H9 (cell line): ENCODE data around the gene UVRAG. TPM values are rescaled to one million over a fixed set of nuclear protein-coding genes. Genes with fewer than 3 reads are reported as not detected.
A peak's percentile ranks its signal among the peaks of the same experiment; 100 is the strongest.

Experiments
- DNase-seq: peaks from one replicate; pipeline ENCODE4 v3.0.0-alpha.2; 2017
- H2AFZ ChIP-seq: one replicate; pipeline ENCODE4 v1.6.1; 2013; ENCODE audit warnings: mild to moderate bottlenecking, low read length, control low read depth, moderate library complexity
- H2AK5ac ChIP-seq: 2 replicates; pipeline ENCODE4 v1.6.1; 2013; ENCODE audit warnings: low read length, control low read depth, mixed read lengths; ENCODE audit not compliant: insufficient read length
- H2BK120ac ChIP-seq: one replicate; pipeline ENCODE4 v1.6.1; 2013; ENCODE audit warnings: low read depth, mild to moderate bottlenecking, low read length, control low read depth, inconsistent platforms; ENCODE audit not compliant: poor library complexity, severe bottlenecking
- H2BK12ac ChIP-seq: 2 replicates; pipeline ENCODE4 v1.6.1; 2013; ENCODE audit warnings: low read length, control low read depth, mixed read lengths, low read depth; ENCODE audit not compliant: insufficient read length
- H2BK15ac ChIP-seq: 2 replicates; pipeline ENCODE4 v1.6.1; 2013; ENCODE audit warnings: low read depth, low read length, control low read depth
- H2BK20ac ChIP-seq: one replicate; pipeline ENCODE4 v1.6.1; 2013; ENCODE audit warnings: low read depth, mild to moderate bottlenecking, low read length, control low read depth, inconsistent platforms; ENCODE audit not compliant: poor library complexity, severe bottlenecking
- H2BK5ac ChIP-seq: 2 replicates; pipeline ENCODE4 v1.6.1; 2013; ENCODE audit warnings: low read length, control low read depth, mixed read lengths; ENCODE audit not compliant: insufficient read length
- H3K14ac ChIP-seq: 2 replicates; pipeline ENCODE4 v1.6.1; 2013; ENCODE audit warnings: low read length, control low read depth; ENCODE audit not compliant: insufficient read depth
- H3K18ac ChIP-seq: 2 replicates; pipeline ENCODE4 v1.6.1; 2013; ENCODE audit warnings: low read depth, mild to moderate bottlenecking, mixed read lengths, low read length, control low read depth; ENCODE audit not compliant: insufficient read length
- H3K23ac ChIP-seq: 2 replicates; pipeline ENCODE4 v1.6.1; 2013; ENCODE audit warnings: low read length, control low read depth, mixed read lengths, low read depth; ENCODE audit not compliant: insufficient read length
- H3K23me2 ChIP-seq: 2 replicates; pipeline ENCODE4 v1.6.1; 2013; ENCODE audit warnings: low read depth, mild to moderate bottlenecking, mixed read lengths, low read length, control low read depth; ENCODE audit not compliant: insufficient read length, poor library complexity, severe bottlenecking
- H3K27ac ChIP-seq: 2 replicates; pipeline ENCODE4 v1.5.1; 2013; ENCODE audit warnings: low read length, control low read depth, mixed read lengths, low read depth; ENCODE audit not compliant: insufficient read length
- H3K27me3 ChIP-seq: 2 replicates; pipeline ENCODE4 v1.6.1; 2013; ENCODE audit warnings: low read length, control low read depth, inconsistent platforms; ENCODE audit not compliant: insufficient read depth
- H3K4ac ChIP-seq: 2 replicates; pipeline ENCODE4 v1.6.1; 2013; ENCODE audit warnings: low read depth, mild to moderate bottlenecking, control low read depth, inconsistent platforms, low read length, moderate library complexity
- H3K4me1 ChIP-seq: 2 replicates; pipeline ENCODE4 v1.6.1; 2013; ENCODE audit warnings: low read length, control low read depth, inconsistent platforms; ENCODE audit not compliant: insufficient read depth
- H3K4me2 ChIP-seq: 2 replicates; pipeline ENCODE4 v1.6.1; 2013; ENCODE audit warnings: low read length, control low read depth, mixed read lengths; ENCODE audit not compliant: insufficient read length, insufficient read depth
- H3K56ac ChIP-seq: 2 replicates; pipeline ENCODE4 v1.6.1; 2013; ENCODE audit warnings: low read depth, mild to moderate bottlenecking, mixed read lengths, low read length, control low read depth; ENCODE audit not compliant: insufficient read length
- H3K79me1 ChIP-seq: 2 replicates; pipeline ENCODE4 v1.6.1; 2013; ENCODE audit warnings: low read depth, mild to moderate bottlenecking, moderate library complexity, low read length, control low read depth, inconsistent platforms; ENCODE audit not compliant: insufficient read depth, poor library complexity, severe bottlenecking
- H3K79me2 ChIP-seq: 2 replicates; pipeline ENCODE4 v1.6.1; 2013; ENCODE audit warnings: low read length, control low read depth, inconsistent platforms; ENCODE audit not compliant: insufficient read depth
- H3K9ac ChIP-seq: 2 replicates; pipeline ENCODE4 v1.6.1; 2013; ENCODE audit warnings: low read length, control low read depth, mixed read lengths; ENCODE audit not compliant: insufficient read length; ENCODE audit errors: extremely low read depth
- H3K9me3 ChIP-seq: one replicate; pipeline ENCODE4 v1.6.1; 2013; ENCODE audit warnings: low read depth, low read length, inconsistent platforms; ENCODE audit not compliant: control insufficient read depth
- H3T11ph ChIP-seq: one replicate; pipeline ENCODE4 v1.6.1; 2013; ENCODE audit warnings: mild to moderate bottlenecking, low read length, control low read depth, inconsistent platforms
- H4K20me1 ChIP-seq: one replicate; pipeline ENCODE4 v1.6.1; 2013; ENCODE audit not compliant: control insufficient read depth, insufficient read length, insufficient read depth
- H4K5ac ChIP-seq: 2 replicates; pipeline ENCODE4 v1.6.1; 2013; ENCODE audit warnings: low read depth, mild to moderate bottlenecking, mixed read lengths, low read length, control low read depth; ENCODE audit not compliant: insufficient read length
- H4K8ac ChIP-seq: replicated peaks from 2 replicates; pipeline ENCODE4 v1.6.1; 2013; ENCODE audit warnings: low read length, control low read depth, mixed read lengths, low read depth; ENCODE audit not compliant: insufficient read length
- H4K91ac ChIP-seq: 2 replicates; pipeline ENCODE4 v1.6.1; 2013; ENCODE audit warnings: low read depth, mild to moderate bottlenecking, moderate library complexity, mixed read lengths, low read length, control low read depth; ENCODE audit not compliant: insufficient read length
- H3K27ac Mint-ChIP-seq, 3 experiments: 2 replicates in 2 of 3; 3 replicates in 1 of 3; pipeline ENCODE4 v1.8.0; 2020 to 2021; ENCODE audit warnings: mixed read lengths in 3 of 3, mild to moderate bottlenecking in 1 of 3, moderate library complexity in 1 of 3
- H3K27me3 Mint-ChIP-seq: 2 replicates; pipeline ENCODE4 v1.8.0; 2021; ENCODE audit warnings: low read depth, mild to moderate bottlenecking, moderate library complexity, mixed read lengths
- H3K36me3 Mint-ChIP-seq, 3 experiments: 2 replicates in 2 of 3; 3 replicates in 1 of 3; pipeline ENCODE4 v1.8.0; 2020 to 2021; ENCODE audit warnings: low read depth in 3 of 3, mixed read lengths in 3 of 3; ENCODE audit not compliant: insufficient read depth in 1 of 3
- H3K4me1 Mint-ChIP-seq, 2 experiments: 2 replicates each; pipeline ENCODE4 v1.8.0; 2020; ENCODE audit warnings: mixed read lengths in 2 of 2
- H3K4me3 Mint-ChIP-seq, 2 experiments: 2 replicates in 1 of 2; 3 replicates in 1 of 2; pipeline ENCODE4 v1.8.0; 2020 to 2021; ENCODE audit warnings: mild to moderate bottlenecking in 2 of 2, mixed read lengths in 2 of 2, moderate library complexity in 1 of 2
- H3K9me3 Mint-ChIP-seq, 2 experiments: 2 replicates in 1 of 2; 3 replicates in 1 of 2; pipeline ENCODE4 v1.8.0; 2020; ENCODE audit warnings: mild to moderate bottlenecking in 2 of 2, mixed read lengths in 2 of 2, moderate library complexity in 1 of 2
- WGBS: extraction: QIAGEN DNeasy Blood & Tissue Kit; methylation state at CpG from one replicate; pipeline ENCODE4 v1.1.7; 2013; ENCODE audit warnings: missing lambda C conversion rate, low lambda C conversion rate, mixed read lengths; ENCODE audit not compliant: insufficient read length; ENCODE audit errors: extremely low coverage; 5-methylcytosine and 5-hydroxymethylcytosine counted together
- total RNA-seq: library from RNA; stranded (reverse); gene quantifications from 2 replicates; pipeline ENCODE4 v1.2.1, GENCODE V29; 2021
- TF ChIP-seq, protein P1 (sequence below): fragments of 200-600 bp; sonication (generic); conservative IDR thresholded peaks from 3 replicates; pipeline ENCODE4 v1.8.0; 2021; ENCODE audit warnings: antibody characterized with exemption, mild to moderate bottlenecking

The UVRAG gene
- total RNA-seq, 1 experiment from 2014 or later: 18.5 TPM

DNA sequence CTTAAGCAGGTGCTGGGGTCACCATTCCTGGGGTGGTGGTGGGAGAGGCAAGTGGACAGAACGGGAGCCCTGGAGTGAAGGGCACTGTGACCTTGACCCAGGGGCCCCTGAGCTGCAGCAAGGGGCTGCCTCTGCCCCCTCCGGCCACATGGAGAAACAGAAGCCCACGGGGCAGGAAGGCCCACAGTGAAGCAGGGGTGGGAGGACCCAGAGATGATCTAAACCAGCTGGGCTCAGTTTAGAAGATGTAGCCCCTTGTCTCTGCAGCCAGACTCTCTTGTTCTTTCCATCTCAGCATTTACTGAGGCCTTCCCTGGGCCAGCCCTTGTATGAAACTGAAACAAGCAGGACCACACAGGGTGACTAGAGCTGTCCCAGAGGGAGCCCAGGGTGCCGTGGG lies 360.8 kb downstream of the UVRAG start:
- no peak overlapping the region for H2BK15ac ChIP-seq
- H3K36me3 Mint-ChIP-seq: no peaks in the 10 kb centered on the region

More for the DNA sequence above, 360.8 kb downstream of the UVRAG start:
- H4K5ac ChIP-seq: no peak overlapping the region
- no peaks in the 10 kb centered on the region for H4K20me1 ChIP-seq
- no peak overlapping the region for H2AFZ ChIP-seq
- no peak overlapping the region for H2BK12ac ChIP-seq
- no peak overlapping the region for H3K9ac ChIP-seq
- no peaks in the 10 kb centered on the region for H3K27me3 ChIP-seq
- no peak overlapping the region for H3K4ac ChIP-seq
- no peaks in the 10 kb centered on the region for H3K9me3 ChIP-seq
- H3K4me1 ChIP-seq: no peaks in the 10 kb centered on the region
- 0 out of 7 replicates have a peak overlapping the region, but pooled peaks of 1 of the 3 experiments have one; percentile 14 for H3K27ac Mint-ChIP-seq
- WGBS: no CpG with 5 or more reads among the region's 4 CpGs
- no peak overlapping the region for H2BK5ac ChIP-seq
- H2BK20ac ChIP-seq: no peak overlapping the region
- no peaks in the 10 kb centered on the region for H3K79me1 ChIP-seq
- H3K4me1 Mint-ChIP-seq: peaks cover 8 to 9% of the 10 kb centered on the region in 2 experiments
- DNase-seq: no peak
- H3K27ac ChIP-seq: no peak overlapping the region
- H3K56ac ChIP-seq: no peak overlapping the region
- H2BK120ac ChIP-seq: no peak overlapping the region
- no peak overlapping the region; the same call in 1 of the 2 replicates for H3K14ac ChIP-seq
- no peak overlapping the region for H2AK5ac ChIP-seq
- no peaks in the 10 kb centered on the region for H3K23me2 ChIP-seq
- H3K4me3 Mint-ChIP-seq: no peak overlapping the region
- H3K18ac ChIP-seq: no peak overlapping the region
- no peak overlapping the region for H3T11ph ChIP-seq
- no peak overlapping the region for H4K8ac ChIP-seq
- peaks cover 43% of the 10 kb centered on the region for H3K27me3 Mint-ChIP-seq
- H3K79me2 ChIP-seq: no peaks in the 10 kb centered on the region
- H3K4me2 ChIP-seq: no peak overlapping the region
- H3K9me3 Mint-ChIP-seq: no peaks in the 10 kb centered on the region; a peak in 1 of 5 replicates
- no peak overlapping the region for H4K91ac ChIP-seq
- no peak overlapping the region for H3K23ac ChIP-seq
- TF ChIP-seq, protein P1, sequence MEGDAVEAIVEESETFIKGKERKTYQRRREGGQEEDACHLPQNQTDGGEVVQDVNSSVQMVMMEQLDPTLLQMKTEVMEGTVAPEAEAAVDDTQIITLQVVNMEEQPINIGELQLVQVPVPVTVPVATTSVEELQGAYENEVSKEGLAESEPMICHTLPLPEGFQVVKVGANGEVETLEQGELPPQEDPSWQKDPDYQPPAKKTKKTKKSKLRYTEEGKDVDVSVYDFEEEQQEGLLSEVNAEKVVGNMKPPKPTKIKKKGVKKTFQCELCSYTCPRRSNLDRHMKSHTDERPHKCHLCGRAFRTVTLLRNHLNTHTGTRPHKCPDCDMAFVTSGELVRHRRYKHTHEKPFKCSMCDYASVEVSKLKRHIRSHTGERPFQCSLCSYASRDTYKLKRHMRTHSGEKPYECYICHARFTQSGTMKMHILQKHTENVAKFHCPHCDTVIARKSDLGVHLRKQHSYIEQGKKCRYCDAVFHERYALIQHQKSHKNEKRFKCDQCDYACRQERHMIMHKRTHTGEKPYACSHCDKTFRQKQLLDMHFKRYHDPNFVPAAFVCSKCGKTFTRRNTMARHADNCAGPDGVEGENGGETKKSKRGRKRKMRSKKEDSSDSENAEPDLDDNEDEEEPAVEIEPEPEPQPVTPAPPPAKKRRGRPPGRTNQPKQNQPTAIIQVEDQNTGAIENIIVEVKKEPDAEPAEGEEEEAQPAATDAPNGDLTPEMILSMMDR: no peak
